GM21447 (cell line): ENCODE results near the gene UGT3A2.

Experiments used
- ATAC-seq: cut with Tn5 transposase; IDR thresholded peaks from one replicate; pipeline ENCODE4 v1.9.1; 2021; ENCODE audit not compliant: unreplicated experiment

The UGT3A2 gene, protein sequence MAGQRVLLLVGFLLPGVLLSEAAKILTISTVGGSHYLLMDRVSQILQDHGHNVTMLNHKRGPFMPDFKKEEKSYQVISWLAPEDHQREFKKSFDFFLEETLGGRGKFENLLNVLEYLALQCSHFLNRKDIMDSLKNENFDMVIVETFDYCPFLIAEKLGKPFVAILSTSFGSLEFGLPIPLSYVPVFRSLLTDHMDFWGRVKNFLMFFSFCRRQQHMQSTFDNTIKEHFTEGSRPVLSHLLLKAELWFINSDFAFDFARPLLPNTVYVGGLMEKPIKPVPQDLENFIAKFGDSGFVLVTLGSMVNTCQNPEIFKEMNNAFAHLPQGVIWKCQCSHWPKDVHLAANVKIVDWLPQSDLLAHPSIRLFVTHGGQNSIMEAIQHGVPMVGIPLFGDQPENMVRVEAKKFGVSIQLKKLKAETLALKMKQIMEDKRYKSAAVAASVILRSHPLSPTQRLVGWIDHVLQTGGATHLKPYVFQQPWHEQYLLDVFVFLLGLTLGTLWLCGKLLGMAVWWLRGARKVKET

GRCh38 chr5:36066540-36067210 lies at the start of gene UGT3A2:
Gene UGT3A2, minus strand, starts transcription at chr5:36066882. Its CDS starts 93 bp downstream, at chr5:36066789.
- no peak for ATAC-seq

- no peak for ATAC-seq
Observed at GRCh38 chr5:36111238-36111637, 44.6 kb upstream of the UGT3A2 start.

DNA sequence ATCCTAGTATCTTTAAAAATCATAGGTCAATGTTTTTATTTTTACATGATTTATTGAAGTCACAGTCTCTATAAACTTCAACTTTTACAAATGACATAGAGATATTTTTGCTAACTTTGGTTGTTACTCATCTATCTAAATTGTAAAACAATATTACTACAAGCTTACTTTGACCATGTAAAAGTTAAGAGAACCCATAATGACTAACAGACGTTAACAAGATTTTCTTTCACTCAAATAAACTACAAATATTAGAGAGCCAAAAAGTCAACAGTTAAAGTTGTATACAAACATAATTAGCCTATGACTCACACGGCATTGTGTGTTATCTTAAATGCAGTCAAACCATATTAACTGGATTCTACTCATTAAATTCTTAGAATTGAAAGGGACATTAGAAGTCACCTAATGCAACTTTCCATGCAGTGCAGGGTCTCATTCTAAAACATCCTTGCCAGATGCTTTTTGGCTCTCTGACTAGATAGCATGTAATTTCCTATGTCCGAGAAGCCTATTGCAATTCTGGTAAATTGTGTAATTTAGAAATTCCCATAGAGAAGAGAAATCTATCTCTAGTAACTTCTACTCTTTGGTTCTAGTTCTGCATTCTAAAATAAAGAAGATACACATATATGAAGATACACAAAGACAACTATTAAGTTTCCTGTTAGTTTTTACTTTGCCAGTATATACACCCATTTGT lies 42.2 kb upstream of the UGT3A2 start:
- ATAC-seq = no peak

DNA sequence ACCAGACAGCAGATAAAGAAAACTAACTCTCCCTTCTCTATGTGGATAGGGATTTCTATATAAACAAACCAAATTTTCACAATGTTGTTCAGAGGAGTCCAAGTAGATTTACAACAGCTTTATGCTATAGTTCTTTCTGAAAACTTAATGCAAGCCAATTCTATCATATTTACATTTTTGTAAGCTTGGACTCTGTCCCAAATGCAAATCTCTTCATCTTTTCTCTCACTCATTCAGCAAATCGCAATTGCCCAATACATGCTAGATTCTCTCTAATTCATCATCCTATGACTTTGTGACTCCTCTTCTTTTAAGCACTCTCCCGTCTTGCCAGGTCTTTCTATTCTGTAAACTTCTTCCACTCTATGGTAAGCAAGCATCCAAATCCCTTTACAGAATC lies 39.1 kb upstream of the UGT3A2 start:
- ATAC-seq = no peak

DNA sequence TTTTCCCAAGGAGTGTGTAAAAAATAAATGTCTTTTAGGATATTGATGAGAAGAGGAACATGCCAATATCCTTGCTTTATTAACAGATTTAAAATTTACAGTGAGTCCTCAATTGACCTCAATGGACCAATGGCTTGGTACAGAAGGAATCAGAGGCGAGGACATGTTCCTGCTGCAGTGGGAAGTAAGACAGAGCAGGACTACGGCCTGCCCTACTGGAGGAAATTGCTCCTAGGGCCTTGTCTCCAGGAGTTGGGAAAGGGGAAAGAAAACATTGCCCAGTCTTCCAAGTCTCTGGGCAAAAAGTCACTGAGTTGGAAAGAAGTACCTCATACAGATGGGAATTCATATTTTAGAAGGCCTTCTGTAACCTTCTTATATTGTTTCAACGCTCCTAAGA lies 33.1 kb upstream of the UGT3A2 start:
- ATAC-seq = no peak

DNA sequence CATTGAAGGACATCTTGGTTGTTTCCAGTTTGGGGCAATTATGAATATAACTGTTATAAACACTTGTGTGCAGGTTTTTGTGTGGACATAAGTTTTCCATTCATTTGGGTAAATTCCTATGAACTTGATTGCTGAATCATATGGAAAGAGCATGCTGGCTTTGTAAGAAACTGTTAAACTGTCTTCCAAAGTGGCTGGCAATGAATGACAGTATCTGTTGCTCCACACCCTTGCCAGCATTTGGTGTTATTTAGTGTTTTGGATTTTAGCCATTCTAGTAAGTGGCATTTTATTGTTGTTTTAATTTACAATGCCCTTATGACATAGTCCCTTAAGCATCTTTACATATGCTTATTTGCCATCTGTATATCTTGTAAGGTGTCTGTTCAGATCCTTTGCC lies 29.8 kb upstream of the UGT3A2 start:
- ATAC-seq = no peak

- no peak for ATAC-seq
Observed at GRCh38 chr5:36089989-36090388, 23.3 kb upstream of the UGT3A2 start.

DNA sequence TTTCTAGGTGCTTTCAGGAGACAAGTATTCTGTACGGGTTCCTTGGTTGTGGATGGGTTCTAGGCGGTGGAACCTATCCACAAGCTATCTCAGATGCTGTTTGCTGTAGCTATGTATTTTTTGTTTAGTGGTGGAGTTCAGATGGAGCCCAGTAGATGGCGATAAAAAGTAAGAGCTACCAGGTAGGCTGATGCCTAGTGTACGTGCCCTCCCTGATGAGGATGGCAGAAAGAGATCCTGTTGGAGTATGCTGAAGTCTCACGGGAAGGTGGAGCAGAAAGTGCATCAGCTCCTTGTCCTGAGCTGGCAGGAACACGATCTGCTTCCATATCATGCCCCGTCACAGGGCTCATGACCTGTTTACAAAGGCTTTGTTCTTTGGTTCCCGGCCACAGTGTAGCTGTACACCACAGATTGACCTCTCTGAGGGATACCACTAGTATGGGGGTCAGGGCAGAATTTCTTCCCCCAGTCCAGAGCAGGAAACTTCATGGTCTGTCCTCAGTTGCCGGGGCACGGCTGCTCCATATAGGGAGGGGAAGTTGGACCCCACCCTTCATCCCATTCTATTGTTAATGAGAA lies 12.6 kb upstream of the UGT3A2 start:
- ATAC-seq = peak; percentile 93

DNA sequence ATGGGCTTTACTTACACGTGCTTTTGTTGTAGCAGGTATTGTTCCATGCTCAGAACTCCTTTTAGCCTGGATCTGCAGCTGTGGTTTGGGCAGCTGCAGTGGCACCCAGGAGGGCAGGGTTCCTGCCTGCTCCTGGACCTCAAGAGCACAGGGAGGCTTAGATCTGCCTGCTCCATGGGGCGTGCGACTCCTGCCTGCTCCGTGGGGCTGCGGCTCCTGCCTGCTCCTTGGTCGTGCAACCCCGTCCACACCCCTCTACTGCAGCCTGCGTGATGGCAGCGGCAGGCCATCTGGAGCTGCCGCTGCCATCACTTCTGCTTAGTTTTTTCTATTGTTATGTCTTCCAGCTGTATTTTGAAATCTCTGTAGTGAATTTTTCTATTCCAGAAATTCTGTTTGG lies 11.7 kb upstream of the UGT3A2 start:
- no peak for ATAC-seq

DNA sequence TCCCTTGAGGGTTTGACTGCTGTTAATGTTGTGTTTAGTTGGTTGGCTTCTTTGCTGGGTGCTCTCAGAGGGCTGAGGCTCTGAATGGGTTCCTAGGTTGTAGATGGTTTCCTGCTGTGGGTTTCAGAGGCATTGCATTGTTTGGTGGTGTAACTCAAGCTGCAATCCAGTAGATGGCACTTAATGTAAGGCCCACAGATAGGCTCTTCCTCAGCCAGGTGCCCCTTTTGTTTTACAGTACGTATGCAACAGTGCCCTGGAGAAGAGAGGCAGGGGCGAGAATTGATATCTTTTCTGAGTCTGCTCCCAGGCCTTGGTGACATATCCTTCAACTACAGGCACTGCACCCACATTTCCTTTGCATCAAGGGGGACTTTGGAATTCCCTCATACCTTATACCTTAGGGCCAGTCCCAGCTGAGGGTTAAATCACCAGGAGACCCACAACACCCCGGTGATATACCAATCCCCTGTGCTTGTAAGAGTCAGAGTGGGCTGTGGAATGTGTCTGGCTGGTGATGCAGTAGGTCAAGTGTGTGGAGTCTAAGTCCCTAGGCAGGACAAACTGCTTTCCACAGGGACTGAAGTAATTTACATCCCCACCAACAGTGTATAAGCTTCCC lies 7.0 kb upstream of the UGT3A2 start:
- peak; percentile 85 for ATAC-seq

- no peak for ATAC-seq
Observed at GRCh38 chr5:36070687-36071571, 4.2 kb upstream of the UGT3A2 start.

DNA sequence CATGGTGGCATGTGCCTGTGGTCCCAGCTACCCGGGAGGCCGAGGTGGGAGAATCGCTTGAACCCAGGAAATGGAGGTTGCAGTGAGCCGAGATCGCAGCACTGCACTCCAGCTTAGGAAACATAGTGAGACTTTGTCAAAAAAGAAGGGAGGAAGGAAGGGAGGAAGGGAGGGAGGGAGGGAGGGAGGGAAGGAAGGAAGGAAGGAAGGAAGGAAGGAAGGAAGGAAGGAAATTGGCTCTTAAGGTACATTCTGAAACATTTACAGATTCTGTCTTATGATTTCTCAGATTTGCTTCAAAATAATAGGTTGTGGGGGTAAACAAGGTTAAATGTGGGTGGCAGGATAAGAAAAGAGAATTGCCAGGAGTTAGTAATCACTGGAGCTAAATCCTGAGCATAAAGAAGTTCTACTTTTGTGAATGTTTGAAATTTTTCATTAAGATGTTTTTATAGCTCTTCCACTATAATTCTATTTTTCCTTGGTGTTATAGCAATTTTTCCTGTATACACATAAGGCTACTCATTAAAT lies 2.1 kb upstream of the UGT3A2 start:
- no peak for ATAC-seq

DNA sequence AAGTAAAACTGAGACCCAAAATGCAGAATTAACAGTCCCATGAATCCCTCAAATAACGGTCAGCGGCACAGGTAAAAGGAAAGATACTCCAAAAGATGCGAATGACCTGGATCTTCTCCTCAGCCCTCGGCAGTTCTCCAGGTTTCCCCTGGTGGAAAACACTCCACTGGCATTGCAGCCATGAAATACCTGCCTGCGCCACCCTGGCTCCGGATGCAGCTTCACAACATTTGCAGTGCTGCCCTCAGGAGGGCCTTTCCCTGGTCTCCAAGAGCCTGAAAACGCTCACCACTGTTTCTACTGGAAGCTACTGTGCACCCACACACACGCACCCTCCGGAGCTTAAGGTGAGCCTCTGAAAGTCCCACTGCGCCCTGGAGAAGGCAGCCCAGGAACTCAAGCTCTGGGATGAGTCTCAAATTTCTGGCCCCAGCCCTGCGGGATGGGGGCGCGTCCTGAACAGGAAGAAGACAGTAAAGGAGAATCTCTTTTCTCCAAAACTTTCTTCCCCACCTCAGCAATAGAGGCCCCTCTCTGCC lies 612 bp downstream of the UGT3A2 start:
- ATAC-seq = no peak

GRCh38 chr5:36060420-36060887 lies 6.2 kb downstream of the UGT3A2 start:
- no peak for ATAC-seq

- ATAC-seq = no peak
Observed at GRCh38 chr5:36059571-36060419, 6.9 kb downstream of the UGT3A2 start.

DNA sequence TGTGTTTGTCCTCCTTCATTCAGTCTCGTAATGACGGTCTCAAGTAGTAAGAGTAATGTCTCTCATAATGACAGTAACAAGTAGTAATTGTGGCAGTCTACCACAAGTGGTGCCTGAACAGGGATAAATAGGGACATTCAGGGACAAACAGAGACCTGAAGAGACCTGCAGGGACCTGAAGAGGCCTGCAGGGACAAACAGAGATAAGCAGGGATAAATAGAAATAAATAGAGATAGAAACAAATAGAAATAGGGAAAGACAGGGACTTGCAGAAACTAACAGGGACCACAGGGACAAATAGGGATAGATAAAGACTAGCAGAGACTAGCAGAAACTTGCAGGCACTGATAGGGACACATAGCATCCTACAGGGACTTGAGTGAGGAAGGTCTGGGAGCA lies 7.9 kb downstream of the UGT3A2 start:
- no peak for ATAC-seq

DNA sequence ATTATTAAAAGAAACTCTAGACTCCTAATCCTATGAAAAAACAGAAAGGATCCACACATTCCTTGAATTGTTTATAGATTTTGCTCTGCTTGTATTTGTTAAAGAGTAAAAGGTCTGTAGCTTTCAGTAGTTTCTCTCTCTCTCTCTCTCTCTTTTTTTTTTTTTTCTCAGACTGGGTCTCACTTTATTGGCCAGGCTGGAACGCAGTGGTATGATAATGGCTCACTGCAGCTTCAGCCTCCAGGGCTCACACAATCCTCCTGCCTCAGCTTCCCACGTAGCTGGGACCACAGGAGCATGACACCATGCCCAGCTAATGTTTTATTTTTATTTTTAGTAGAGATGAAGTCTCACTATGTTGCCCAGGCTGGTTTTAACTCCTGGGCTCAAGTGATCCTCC lies 9.3 kb downstream of the UGT3A2 start:
- ATAC-seq = no peak

DNA sequence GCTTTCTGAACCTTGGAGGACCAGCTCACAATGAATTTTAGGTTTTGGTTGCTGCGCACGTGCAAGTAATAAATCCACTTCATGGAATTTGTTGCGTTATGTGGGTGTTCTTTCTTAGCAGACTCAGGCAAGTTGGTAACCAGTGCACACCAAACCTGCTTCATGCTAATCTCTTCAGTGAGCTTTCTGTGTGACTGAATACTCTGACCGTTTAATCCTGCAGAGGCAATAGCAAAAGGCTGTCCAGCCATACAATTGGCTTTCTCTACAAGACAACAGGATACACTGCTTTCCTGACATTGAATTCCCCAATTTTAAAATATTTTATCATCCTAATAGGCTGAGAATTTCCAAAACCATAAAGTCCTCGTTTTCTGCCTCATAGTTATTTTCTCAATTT lies 10.3 kb downstream of the UGT3A2 start:
- ATAC-seq = no peak
